Femur (tissue), 1 donor: ENCODE data around the gene DAPK2.
A peak's percentile ranks its signal among the peaks of the same experiment; 100 is the strongest.

Experiments used
- DNase-seq: peaks from one replicate; pipeline ENCODE4 v3.0.0-alpha.2; 2017

DAPK2 gene

GRCh38 chr15:64022571-64022970 lies 23.7 kb downstream of the DAPK2 start:
- DNase-seq = no peak

- DNase-seq = peak; percentile 56
Observed at GRCh38 chr15:64019764-64020163, 26.5 kb downstream of the DAPK2 start.

GRCh38 chr15:64017591-64018163 lies 28.6 kb downstream of the DAPK2 start:
- peak; percentile 33 for DNase-seq

DNA sequence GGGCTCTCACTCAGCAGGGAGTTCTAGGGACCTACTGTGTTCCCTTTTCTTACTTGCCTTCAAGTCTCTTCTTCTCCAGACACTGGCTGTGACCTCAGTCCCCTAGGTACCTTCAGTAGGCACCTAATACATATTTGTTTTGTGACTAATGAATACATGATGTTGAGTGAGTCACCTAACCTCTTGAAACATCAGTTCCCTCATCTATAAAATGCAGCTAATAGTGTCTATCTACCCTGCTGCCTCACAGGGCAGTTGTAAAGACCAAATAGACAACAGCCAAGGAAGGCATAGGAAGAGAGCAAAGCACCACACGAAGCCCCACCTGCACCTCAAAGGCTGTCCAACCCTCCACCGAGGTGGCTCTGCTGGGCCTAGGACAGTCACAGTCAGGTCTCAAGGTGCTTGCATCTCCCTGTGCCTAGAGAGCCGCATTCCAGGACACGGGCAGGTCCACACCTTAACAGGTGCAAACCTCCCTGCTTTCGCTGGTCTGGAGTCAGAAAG lies 29.1 kb downstream of the DAPK2 start:
- no peak for DNase-seq

GRCh38 chr15:64016257-64016656 lies 30.0 kb downstream of the DAPK2 start:
- no peak for DNase-seq

GRCh38 chr15:64014995-64015394 lies 31.3 kb downstream of the DAPK2 start:
- peak; percentile 40 for DNase-seq

GRCh38 chr15:64013179-64014062 lies 32.9 kb downstream of the DAPK2 start:
- no peak for DNase-seq

- no peak for DNase-seq
Observed at GRCh38 chr15:64011736-64012135, 34.5 kb downstream of the DAPK2 start.

DNA sequence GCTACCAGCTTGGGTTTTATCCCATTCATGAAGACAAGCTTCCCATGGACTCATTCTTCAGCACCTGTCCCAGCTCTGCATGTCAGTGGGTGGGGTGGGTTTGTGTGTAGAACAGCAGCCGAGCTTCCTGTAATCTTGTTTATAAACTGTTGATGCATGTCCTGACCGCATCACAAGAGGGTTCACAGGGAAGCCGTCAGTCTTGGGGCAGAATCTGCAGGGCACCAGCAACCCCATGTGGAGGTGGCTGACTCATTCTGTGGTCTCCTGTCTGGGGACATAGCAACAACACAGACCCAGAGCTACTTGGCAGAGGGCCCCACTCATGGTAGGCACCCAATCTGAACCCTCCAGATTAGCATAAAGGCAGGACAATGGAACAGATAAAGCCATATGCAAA lies 35.6 kb downstream of the DAPK2 start:
- DNase-seq = peak; percentile 65

- DNase-seq = no peak
Observed at GRCh38 chr15:64009798-64010261, 36.5 kb downstream of the DAPK2 start.

DNA sequence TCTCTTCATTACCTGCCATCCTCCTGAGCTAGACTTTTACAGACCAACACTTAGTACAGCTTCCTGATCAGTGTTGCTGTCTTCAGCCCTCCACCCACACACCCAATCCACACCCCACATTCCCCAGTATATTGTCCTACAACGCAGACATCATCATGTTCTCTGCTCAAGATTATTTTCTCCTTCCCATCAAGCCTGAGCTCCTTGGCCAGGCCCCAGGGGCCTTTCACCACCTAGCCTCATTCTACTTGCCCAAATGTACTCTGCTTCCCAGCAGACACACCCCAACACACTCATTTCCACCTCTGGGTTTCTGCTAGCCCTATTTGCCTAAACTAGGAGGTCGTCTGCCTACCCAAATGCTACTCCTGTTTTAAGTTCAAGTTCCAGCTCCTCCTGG lies 37.0 kb downstream of the DAPK2 start:
- no peak for DNase-seq

DNA sequence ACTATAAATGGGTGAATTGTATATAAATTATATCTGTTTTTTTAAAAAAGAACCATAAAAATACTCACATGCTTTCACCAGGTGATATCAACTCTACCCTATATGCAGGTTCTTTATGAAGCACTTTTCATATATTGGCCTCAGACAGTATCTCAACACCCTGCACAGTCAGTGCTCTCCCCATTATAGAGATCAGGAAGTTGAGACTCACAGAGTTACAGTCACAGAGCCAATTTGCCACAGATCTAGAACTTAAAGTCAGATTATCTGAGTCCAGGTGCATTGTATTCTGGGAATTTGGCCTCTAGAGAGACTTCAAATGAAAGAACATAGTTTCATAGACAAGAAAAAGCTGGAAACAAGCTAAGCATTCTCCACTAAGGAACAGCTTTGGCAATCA lies 38.1 kb downstream of the DAPK2 start:
- DNase-seq = no peak

DNA sequence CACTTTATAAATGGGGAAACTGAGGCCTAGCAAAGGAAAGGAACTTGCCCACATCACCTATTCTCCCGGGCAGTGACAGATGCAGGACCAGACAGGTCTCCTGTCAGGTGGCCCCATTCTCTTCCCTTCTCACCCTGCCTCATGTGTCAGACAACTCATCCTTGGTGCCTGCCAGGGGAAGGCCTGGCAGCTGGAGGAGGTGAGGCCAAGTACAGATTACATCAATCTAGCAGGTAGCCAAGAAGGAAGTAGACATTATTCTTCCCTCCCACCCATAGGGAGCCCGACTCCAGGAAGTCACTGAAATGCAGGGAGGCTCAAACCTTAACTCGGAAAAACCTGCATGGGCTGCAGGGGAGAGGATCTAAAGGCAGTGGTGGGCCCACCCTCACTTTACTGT lies 39.6 kb downstream of the DAPK2 start:
- no peak for DNase-seq

- DNase-seq = no peak
Observed at GRCh38 chr15:64004587-64004986, 41.7 kb downstream of the DAPK2 start.

GRCh38 chr15:64004056-64004455 lies 42.2 kb downstream of the DAPK2 start:
- DNase-seq = no peak

- no peak for DNase-seq
Observed at GRCh38 chr15:64003182-64003581, 43.1 kb downstream of the DAPK2 start.

GRCh38 chr15:64001148-64001547 lies 45.1 kb downstream of the DAPK2 start:
- no peak for DNase-seq

DNA sequence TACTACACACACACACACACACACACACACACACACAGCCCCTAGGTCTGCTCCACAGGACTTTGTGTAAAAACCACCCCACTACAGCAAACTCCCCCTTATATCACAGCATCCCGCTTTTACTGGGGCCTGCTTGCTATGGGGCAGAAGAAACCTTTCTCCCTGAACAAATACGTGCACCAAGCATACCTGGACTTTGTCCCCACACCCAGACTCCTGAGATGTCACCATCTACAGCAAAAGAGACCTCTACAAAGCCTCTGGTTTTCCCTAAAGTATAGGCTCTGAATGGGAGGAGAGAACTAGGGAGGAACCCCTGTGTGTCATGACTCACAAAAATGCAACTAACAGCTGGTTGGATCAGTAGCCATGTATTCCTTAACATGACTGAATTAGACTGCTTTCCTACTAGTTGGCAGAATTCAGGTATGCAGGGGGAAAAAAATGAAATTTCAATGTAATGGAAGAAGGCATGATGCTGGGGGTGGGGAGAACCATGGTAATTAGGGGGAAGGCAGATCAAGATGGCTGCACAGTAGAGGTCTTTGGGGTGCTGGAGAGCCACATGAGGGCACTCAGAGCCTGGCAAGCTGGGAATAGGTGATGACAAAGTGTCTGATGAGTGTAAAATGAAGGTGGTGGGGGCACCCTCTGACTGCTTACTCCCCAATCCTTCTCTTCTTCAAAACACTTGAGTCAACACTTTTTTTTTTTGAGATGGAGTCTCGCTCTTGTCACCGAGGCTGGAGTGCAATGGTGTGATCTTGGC lies 45.9 kb downstream of the DAPK2 start:
- DNase-seq = no peak

GRCh38 chr15:63999177-63999576 lies 47.1 kb downstream of the DAPK2 start:
- DNase-seq = no peak

- DNase-seq = no peak
Observed at GRCh38 chr15:63998489-63998888, 47.8 kb downstream of the DAPK2 start.

GRCh38 chr15:63997715-63998442 lies 48.4 kb downstream of the DAPK2 start:
- no peak for DNase-seq

DNA sequence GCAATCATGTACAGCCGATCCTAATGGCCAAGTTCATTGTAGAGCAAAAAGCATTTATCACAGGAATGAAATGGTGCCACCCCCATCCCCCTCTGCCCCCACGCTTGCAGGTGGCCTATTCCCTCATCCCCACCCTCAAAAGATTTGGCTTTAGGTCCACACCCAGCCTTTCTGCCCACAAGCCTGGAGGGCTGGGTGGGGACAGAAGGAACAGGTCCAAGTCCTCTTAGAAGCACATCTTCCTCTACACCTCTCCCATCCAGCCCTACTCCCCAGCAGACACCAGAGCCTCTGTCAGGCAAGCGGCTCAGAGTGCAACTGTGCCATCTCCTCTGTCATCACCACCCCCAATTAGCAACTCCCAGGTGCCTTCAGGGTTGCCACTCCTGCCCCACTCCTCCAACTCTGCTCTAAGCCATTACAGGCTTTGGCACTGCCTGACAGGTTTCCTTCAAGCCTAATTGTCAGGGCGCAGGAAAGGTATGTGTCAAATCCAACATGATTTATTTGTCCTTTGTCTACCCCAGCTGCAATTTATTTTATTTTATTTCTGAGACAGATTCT lies 49.4 kb downstream of the DAPK2 start:
- no peak for DNase-seq
